ENCODE data around the gene PARD3.

PARD3 gene

GRCh38 chr10:34193931-34194626, 621.0 kb downstream of the PARD3 start:
- no peak for DNase-seq

DNA sequence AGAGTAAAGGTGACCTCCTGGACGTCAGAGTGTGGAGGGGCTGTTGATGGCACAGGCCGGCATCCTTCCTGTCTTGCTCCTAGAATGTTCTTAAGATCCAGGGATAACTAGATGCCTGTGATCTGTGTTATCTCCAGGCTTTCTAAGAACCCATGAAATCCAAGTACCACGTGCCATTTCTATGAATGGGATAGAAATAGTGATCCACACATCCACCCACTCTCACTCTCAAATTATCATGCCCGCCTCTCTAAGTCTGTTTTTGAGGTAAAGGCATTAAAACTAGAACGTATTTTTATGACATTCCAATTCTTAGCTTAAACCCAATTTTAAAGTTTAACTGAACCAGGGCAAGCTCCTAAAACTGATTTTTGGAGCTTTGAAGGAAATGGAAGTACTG, 622.5 kb downstream of the PARD3 start:
- DNase-seq = no peak

GRCh38 chr10:34191406-34191805, 623.7 kb downstream of the PARD3 start:
- no peak for DNase-seq

DNA sequence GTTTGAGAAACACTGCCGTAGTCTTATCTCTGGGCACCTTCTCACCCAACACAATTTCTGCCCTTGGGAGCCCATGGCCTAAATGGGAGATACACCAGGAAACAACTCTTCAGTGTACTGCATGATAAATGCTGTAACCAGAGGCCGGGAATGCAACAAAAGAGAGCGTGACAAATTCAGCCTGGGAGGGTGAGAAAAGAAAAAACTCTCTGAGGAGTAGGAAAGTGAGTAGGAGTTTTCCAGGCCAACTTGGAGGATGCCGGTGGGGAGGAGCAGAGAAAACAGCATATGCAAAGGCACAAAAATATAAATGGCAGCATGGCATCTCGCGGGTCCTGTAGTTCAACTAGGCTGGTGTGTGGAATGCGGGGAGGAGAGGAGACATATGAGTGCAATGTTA, 624.5 kb downstream of the PARD3 start:
- DNase-seq = no peak

- no peak for DNase-seq
Observed at GRCh38 chr10:34189830-34190229, 625.3 kb downstream of the PARD3 start.

DNA sequence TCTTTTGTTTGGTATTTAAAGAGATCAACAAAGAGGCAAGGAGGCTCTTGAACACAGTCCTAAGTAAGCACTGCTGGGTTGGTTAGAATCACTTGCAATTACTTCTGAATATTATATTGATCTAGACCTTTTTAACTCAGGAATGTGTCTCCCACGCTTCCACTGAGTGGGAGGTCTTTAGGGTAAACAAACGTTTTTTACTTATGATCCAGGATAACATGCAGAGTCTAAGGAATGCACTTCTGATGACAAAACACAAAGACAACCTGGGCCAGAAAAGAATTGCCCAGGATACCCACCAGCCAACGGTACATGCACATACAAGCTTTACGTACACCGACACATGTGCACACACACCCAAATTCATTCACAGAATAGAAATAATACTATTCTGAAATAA, 626.9 kb downstream of the PARD3 start:
- DNase-seq = no peak

- DNase-seq = no peak
Observed at GRCh38 chr10:34187201-34187600, 627.9 kb downstream of the PARD3 start.

DNA sequence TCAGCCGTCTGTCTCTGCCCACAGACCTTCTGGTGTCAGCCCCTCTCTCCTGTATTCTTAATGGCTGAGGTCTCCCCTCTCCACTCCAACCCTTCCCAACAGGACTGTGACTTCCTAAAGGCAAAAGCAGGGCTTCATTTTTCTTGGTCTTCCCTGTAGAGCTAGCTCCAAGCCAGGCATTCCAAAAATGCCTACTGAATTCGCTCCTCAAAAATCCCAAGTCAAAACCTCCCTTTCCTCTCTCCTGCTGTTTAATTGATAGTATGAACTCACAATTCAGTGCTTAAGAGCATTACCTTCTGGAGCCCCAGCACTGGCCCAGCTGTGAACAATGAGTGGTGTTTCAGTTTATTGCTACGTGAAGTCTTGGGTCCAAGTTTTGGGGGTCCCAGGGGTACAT, 628.4 kb downstream of the PARD3 start:
- no peak for DNase-seq

DNA sequence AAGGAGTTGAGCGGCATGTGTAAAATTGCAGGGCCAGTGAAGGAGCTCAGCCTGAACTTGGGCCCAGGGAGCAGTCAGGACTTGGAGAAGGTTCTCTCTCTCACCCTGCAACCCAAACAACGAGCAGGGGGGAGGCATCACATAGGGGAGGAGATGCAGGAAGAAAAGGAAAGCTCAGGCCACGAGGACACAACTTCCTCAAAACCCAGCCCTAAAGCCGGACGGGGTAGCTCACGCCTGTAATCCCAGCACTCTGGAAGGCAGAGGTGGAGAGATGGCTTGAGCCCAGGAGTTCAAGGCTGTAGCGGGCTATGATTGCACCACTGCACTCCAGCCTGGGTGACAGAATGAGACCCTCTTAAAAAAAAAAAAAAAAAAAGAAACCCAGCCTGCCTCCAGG, 629.1 kb downstream of the PARD3 start:
- DNase-seq = no peak

DNA sequence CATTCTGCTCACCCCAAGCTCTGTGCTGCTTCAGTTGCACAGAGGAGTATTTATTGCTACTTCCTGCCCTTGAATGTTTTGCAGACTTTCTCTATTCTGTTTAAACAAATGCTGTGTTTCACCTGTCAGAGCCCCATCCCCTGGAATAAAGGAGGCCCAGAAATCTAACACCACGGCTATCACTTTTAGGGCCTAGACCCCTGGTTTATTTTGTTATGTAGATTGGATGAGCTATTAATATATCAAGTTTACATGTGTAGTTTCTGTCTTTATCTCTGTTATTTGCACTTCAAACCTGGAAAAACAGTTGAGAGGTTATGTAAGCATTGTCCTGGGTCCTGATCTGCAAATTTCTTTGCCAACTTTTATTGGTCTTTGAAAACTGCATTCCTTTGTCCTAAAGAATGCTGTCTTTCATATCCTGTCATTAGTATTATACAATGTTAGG, 630.1 kb downstream of the PARD3 start:
- no peak for DNase-seq

DNA sequence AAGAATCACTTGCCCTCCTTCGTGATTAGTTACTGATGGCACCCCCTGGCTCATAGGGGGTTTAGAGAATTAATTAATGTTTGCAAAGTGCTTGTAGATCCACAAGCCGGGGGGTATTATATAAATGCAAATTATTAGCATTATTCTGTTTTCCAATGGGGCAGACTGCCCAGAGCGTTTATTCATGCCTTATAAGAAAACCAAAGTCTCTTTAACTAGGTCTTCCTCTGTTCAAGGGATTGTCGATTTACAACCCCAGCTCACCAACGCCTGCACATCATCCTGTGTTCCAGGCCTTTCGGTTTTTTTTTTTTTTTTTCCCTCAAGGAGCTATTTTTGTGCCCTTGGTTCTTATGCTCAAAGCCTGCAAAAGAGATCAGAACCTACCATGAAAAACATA, 630.7 kb downstream of the PARD3 start:
- no peak for DNase-seq

DNA sequence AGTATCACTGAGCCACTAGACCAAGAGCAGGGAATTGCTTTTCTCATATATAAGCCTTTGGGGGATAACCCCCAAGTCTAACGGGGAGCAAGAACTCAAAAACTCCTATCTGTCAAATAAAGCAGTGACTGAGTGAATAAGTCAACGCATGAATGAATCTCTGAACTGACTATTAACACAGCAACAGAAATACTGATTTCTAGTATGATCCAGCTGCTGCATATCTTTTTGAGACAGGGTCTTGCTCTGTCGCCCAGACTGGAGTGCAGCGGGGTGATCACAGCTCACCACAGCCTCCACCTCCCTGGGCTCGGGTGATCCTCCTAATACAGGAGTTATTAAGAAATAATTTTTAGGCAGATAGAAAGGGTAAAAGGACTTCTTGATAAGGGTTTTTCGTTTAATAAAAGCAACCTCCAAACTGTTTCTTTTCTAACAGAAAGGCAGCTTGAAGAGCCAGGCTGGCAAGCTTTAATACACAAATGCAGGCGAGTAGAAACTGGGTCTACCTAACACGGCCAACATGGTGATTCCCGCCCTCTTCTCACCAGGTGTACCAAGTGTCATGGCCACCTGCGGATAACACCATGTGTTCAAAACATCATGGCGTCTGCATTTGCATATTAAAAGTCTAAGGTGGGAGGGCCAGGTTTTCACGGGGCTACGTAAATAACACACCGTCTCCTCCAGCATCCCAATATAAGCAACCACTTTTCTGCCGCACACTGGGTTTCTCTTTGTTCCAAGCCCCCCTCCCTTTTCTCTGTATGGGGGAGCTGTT, 631.9 kb downstream of the PARD3 start:
- no peak for DNase-seq

GRCh38 chr10:34181553-34182300, 633.4 kb downstream of the PARD3 start:
- no peak for DNase-seq

DNA sequence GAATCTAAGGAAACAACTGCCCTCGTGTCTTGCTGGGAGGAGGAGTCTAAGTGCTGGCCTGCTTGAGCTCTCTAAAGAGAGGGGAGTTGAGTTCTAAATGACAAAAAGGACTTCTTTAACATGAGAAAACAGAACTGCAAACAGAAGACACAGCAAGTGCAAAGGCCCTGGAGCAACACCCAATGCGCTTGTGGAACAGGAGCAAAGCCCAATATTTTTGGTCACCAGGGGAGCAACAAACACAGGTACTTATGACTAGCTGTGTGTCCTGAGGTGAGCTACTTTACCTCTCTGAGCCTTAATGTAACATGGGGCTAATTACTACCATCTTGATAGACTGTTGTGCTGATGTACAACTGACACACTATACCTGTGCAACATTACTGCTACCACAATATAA, 634.3 kb downstream of the PARD3 start:
- DNase-seq = no peak

- no peak for DNase-seq
Observed at GRCh38 chr10:34179280-34179679, 635.8 kb downstream of the PARD3 start.

DNA sequence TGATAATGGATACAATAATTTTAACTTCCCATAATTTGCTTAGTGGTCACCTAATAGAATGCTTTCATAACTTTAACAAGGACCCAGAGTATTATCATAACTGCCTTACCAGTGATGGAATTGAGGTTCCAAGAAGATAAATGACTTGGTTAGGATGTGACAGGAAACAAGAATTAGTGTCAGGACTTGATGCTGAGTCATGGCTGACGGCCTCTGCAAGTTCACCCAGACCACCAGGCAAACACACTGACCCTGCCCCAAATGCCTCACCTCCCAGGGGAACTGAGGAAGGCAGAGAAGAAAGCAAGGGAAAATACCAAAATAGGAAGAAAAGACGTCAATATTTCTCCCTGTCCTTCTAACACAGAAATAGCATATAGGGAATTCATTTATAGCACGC, 636.3 kb downstream of the PARD3 start:
- no peak for DNase-seq

DNA sequence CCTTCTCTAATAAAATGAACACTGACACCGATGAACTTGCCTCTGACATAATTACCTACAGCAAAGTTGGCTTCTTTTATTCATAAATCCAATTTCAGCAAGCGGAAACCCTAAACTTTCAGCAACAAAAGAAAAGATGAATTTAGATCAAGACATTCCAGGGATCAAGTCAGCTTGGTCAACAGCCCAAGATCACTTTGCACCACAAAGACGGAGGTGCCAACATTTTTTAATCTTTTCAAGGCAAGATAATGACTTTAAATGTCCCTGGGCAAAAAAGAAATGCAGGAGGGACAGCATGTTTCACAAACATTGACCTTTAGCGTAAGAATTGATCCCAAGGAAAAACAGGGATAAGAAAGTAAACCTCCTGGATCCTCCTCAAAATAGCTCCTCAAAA, 636.9 kb downstream of the PARD3 start:
- DNase-seq = no peak

- no peak for DNase-seq
Observed at GRCh38 chr10:34177445-34177844, 637.7 kb downstream of the PARD3 start.

- no peak for DNase-seq
Observed at GRCh38 chr10:34176351-34176750, 638.7 kb downstream of the PARD3 start.

GRCh38 chr10:34175121-34175520, 640.0 kb downstream of the PARD3 start:
- DNase-seq = no peak

- DNase-seq = no peak
Observed at GRCh38 chr10:34172936-34173533, 642.1 kb downstream of the PARD3 start.

- no peak for DNase-seq
Observed at GRCh38 chr10:34171957-34172527, 643.1 kb downstream of the PARD3 start.

DNA sequence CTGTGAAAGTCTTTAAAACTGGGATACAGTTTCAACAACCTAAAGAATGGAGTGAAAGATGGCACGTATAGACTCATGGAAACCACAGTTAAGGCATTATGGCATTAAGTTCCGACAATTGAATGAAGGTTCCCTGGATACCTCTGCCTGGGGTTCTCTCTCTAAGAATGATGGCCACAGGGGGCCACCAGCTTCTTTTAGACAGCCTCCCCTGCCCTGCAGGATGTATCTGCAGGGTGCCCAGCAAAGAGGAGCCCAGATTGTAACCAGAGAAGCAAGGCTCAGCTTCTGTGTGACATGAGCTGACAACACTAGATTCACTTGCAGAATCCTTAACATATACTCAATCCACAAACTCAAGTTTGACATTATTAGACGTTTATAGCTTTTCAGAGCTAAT, 645.4 kb downstream of the PARD3 start:
- DNase-seq = no peak
